ENCODE measurements around the gene NKG7. TPM values are rescaled to one million over a fixed set of nuclear protein-coding genes. Genes with fewer than 3 reads are reported as not detected.

NKG7 gene
- total and polyA plus RNA-seq, 2 of the 13 experiments (the other 11 are each of a cell fraction or from before 2014, with no cell fraction given) = 0.40 TPM; not detected in 1

GRCh38 chr19:51371186-51371690, 1.2 kb downstream of the NKG7 start:
- no TSS peak for BruUV-seq (replicated peaks)
- H2AFZ ChIP-seq (ENCODE audit: low read length) = no peak overlapping the region
- H3K4me3 ChIP-seq (replicated peaks in 1 of 3; ENCODE audit: insufficient read depth in 1 of 3, low read depth in 2 of 3, low read length in 3 of 3) = no peak overlapping the region
- FAIRE-seq (no peak), ATAC-seq (no peak), DNase-seq (ENCODE audit: low spot score) (no peak)
- no peak overlapping the region for H3K9ac ChIP-seq (ENCODE audit: insufficient read depth, low read depth, low read length)
- H3K27ac ChIP-seq (ENCODE audit: extremely low read length, insufficient read depth, low read length) = no peak overlapping the region
- H3K79me2 ChIP-seq (ENCODE audit: insufficient read depth, low read length) = peaks cover 12% of the 10 kb centered on the region
- POLR2A ChIA-PET = interaction anchor here (1.0 to 5.3 kb wide), 6 partner anchors 9 to 30 kb away, joined by 3 to 27 read pairs (median 9); partner anchors contain the start of gene VSIG10L
- no peaks in the 10 kb centered on the region for H4K20me1 ChIP-seq (ENCODE audit: insufficient read depth, low read length)
- H3K27me3 ChIP-seq (ENCODE audit: control insufficient read depth in 1 of 2, insufficient read depth in 2 of 2, low read length in 2 of 2) = peaks cover 0 to 18% of the 10 kb centered on the region in 2 experiments; a peak in 1 of 5 replicates
- no peaks in the 10 kb centered on the region for H3K9me3 ChIP-seq (ENCODE audit: low read length)
- TF ChIP-seq, protein P1, sequence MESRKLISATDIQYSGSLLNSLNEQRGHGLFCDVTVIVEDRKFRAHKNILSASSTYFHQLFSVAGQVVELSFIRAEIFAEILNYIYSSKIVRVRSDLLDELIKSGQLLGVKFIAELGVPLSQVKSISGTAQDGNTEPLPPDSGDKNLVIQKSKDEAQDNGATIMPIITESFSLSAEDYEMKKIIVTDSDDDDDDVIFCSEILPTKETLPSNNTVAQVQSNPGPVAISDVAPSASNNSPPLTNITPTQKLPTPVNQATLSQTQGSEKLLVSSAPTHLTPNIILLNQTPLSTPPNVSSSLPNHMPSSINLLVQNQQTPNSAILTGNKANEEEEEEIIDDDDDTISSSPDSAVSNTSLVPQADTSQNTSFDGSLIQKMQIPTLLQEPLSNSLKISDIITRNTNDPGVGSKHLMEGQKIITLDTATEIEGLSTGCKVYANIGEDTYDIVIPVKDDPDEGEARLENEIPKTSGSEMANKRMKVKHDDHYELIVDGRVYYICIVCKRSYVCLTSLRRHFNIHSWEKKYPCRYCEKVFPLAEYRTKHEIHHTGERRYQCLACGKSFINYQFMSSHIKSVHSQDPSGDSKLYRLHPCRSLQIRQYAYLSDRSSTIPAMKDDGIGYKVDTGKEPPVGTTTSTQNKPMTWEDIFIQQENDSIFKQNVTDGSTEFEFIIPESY (CRISPR knock-in tag; IDR thresholded peaks at IDR 0.05) = no peak
- TF ChIP-seq NFKB2 (CRISPR knock-in tag; IDR thresholded peaks at IDR 0.05; ENCODE audit: borderline replicate concordance) = no peak
- TF ChIP-seq YEATS2 (CRISPR knock-in tag; IDR thresholded peaks at IDR 0.05; ENCODE audit: borderline replicate concordance) = no peak
- TF ChIP-seq SUZ12 (IDR thresholded peaks at IDR 0.05; ENCODE audit: low read depth, low read length) = no peak
- TF ChIP-seq, protein P2, sequence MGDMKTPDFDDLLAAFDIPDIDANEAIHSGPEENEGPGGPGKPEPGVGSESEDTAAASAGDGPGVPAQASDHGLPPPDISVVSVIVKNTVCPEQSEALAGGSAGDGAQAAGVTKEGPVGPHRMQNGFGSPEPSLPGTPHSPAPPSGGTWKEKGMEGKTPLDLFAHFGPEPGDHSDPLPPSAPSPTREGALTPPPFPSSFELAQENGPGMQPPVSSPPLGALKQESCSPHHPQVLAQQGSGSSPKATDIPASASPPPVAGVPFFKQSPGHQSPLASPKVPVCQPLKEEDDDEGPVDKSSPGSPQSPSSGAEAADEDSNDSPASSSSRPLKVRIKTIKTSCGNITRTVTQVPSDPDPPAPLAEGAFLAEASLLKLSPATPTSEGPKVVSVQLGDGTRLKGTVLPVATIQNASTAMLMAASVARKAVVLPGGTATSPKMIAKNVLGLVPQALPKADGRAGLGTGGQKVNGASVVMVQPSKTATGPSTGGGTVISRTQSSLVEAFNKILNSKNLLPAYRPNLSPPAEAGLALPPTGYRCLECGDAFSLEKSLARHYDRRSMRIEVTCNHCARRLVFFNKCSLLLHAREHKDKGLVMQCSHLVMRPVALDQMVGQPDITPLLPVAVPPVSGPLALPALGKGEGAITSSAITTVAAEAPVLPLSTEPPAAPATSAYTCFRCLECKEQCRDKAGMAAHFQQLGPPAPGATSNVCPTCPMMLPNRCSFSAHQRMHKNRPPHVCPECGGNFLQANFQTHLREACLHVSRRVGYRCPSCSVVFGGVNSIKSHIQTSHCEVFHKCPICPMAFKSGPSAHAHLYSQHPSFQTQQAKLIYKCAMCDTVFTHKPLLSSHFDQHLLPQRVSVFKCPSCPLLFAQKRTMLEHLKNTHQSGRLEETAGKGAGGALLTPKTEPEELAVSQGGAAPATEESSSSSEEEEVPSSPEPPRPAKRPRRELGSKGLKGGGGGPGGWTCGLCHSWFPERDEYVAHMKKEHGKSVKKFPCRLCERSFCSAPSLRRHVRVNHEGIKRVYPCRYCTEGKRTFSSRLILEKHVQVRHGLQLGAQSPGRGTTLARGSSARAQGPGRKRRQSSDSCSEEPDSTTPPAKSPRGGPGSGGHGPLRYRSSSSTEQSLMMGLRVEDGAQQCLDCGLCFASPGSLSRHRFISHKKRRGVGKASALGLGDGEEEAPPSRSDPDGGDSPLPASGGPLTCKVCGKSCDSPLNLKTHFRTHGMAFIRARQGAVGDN (CRISPR knock-in tag; IDR thresholded peaks at IDR 0.05) = no peak
- WGBS (ENCODE audit: low lambda C conversion rate) = 60% methylated on average over 8 of the region's 8 CpGs
- H3K4me2 ChIP-seq (ENCODE audit: low read depth, low read length) = no peak overlapping the region
- H3K4me1 ChIP-seq (ENCODE audit: insufficient read depth, low read length) = peaks cover 37% of the 10 kb centered on the region
- CTCF ChIA-PET (ENCODE audit: low intra/inter-chr PET ratio, low total read pairs) = no interaction called here
- no peaks in the 10 kb centered on the region for H3K36me3 ChIP-seq (replicated peaks in 1 of 2; ENCODE audit: control insufficient read depth in 1 of 2, insufficient read depth in 2 of 2, low read length in 2 of 2)
- intact Hi-C loops (cut with micrococcal nuclease; ENCODE audit: unreplicated experiment) = no loop called here
- in situ Hi-C loops (cut with HindIII; ENCODE audit: extremely low pct_ligation_motif_present, low pct_unique_long_range_greater_than_20kb) = no loop called here

Measured in HepG2 (cell line).